ENCODE data around the gene PRKCA.

- TF ChIP-seq CTCF (IDR thresholded peaks at IDR 0.05; ENCODE audit: low read depth, low read length) (no peak), MYC (IDR thresholded peaks at IDR 0.05; ENCODE audit: low read depth, low read length) (no peak)
These were observed 41.7 kb upstream of the PRKCA start for GRCh38 chr17:66260688-66261087.

Data from NB4 (cell line).